OCI-LY1 (cell line): ENCODE results near the gene ADTRP.

Source experiments
- H2AFZ ChIP-seq: fragments of 200-600 bp; sonication (generic), shearing (Covaris generic); 2 replicates; pipeline ENCODE4 v1.6.0; 2014; ENCODE audit warnings: antibody characterized with exemption, mild to moderate bottlenecking, low read length
- H3F3A ChIP-seq: fragments of 200-600 bp; sonication (generic), shearing (Covaris generic); 2 replicates; pipeline ENCODE4 v1.6.0; 2014; ENCODE audit warnings: mild to moderate bottlenecking, antibody characterized with exemption, low read length, moderate library complexity; ENCODE audit not compliant: insufficient read depth
- H3K27ac ChIP-seq: fragments of 200-600 bp; sonication (generic); 2 replicates; pipeline ENCODE4 v1.5.1; 2014; ENCODE audit warnings: low read length, mixed run types, mild to moderate bottlenecking, low read depth; ENCODE audit not compliant: poor library complexity, severe bottlenecking
- H3K27me3 ChIP-seq: fragments of 200-600 bp; sonication (generic); 2 replicates; pipeline ENCODE4 v1.6.0; 2014; ENCODE audit warnings: antibody characterized with exemption, mild to moderate bottlenecking, low read length, moderate library complexity; ENCODE audit not compliant: insufficient read depth
- H3K36me3 ChIP-seq: fragments of 200-600 bp; sonication (generic); 2 replicates; pipeline ENCODE4 v1.6.1; 2014; ENCODE audit warnings: mild to moderate bottlenecking, antibody characterized with exemption, low read length, moderate library complexity, mixed read lengths; ENCODE audit not compliant: insufficient read depth
- H3K4me1 ChIP-seq: fragments of 200-600 bp; sonication (generic); 2 replicates; pipeline ENCODE4 v1.5.1; 2014; ENCODE audit warnings: mild to moderate bottlenecking, low read length, moderate library complexity; ENCODE audit not compliant: insufficient read depth, severe bottlenecking
- H3K4me2 ChIP-seq: fragments of 200-600 bp; sonication (generic), shearing (Covaris generic); 2 replicates; pipeline ENCODE4 v1.6.1; 2014; ENCODE audit warnings: low read length
- H3K4me3 ChIP-seq: fragments of 200-600 bp; sonication (generic); 2 replicates; pipeline ENCODE4 v1.5.1; 2014; ENCODE audit warnings: low read length, low read depth, mild to moderate bottlenecking, mixed read lengths; ENCODE audit not compliant: poor library complexity, severe bottlenecking
- H3K79me2 ChIP-seq: fragments of 200-600 bp; shearing (Covaris generic); 2 replicates; pipeline ENCODE4 v1.6.1; 2016; ENCODE audit warnings: mixed run types, low read length, mixed read lengths; ENCODE audit not compliant: insufficient read depth
- H3K9ac ChIP-seq: fragments of 200-600 bp; sonication (generic), shearing (Covaris generic); 2 replicates; pipeline ENCODE4 v1.6.1; 2014; ENCODE audit warnings: mild to moderate bottlenecking, low read length, mixed read lengths
- H3K9me2 ChIP-seq: fragments of 200-600 bp; sonication (generic), shearing (Covaris generic); 2 replicates; pipeline ENCODE4 v1.6.1; 2014; ENCODE audit warnings: low read depth, mild to moderate bottlenecking, low read length, mixed read lengths
- H3K9me3 ChIP-seq: fragments of 200-600 bp; shearing (Covaris generic); 2 replicates; pipeline ENCODE4 v1.6.1; 2014; ENCODE audit warnings: low read length, mixed read lengths
- H4K20me1 ChIP-seq: fragments of 200-600 bp; sonication (generic), shearing (Covaris generic); 2 replicates; pipeline ENCODE4 v1.6.0; 2016; ENCODE audit warnings: mild to moderate bottlenecking, low read length; ENCODE audit not compliant: insufficient read depth
- EZH2 ChIP-seq: fragments of 200-600 bp; sonication (generic), shearing (Covaris generic); IDR thresholded peaks from 2 replicates; pipeline ENCODE4 v1.8.0; 2017; ENCODE audit warnings: borderline replicate concordance, mixed run types, mild to moderate bottlenecking, antibody characterized with exemption, low read length, moderate library complexity, mixed read lengths
- TF ChIP-seq, protein P1 (sequence below): fragments of 200-600 bp; sonication (generic), shearing (Covaris generic); IDR thresholded peaks from 2 replicates; pipeline ENCODE4 v1.5.1; 2017; ENCODE audit warnings: mild to moderate bottlenecking, antibody characterized with exemption, low read length, moderate library complexity, mixed read lengths

Gene ADTRP

DNA sequence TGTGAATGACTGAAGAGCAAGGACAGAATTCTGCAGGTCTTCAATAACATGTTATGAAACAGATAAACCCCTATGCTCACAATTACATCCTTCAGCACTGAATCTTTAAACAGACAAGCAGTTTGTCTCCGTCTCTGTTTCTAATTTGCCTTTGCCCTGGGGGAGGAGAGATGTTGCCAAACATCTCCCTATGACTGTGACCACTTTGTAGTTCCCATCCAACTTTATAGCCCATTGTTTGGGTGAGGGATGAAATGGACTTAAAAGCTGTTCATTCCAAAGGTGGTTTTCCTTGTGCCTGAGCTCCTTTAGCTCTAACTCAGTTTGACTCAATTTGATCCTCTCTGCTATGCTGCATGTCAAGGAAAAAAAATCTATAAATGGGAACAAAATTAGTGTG, 19.5 kb upstream of the ADTRP start:
- TF ChIP-seq, protein P1, sequence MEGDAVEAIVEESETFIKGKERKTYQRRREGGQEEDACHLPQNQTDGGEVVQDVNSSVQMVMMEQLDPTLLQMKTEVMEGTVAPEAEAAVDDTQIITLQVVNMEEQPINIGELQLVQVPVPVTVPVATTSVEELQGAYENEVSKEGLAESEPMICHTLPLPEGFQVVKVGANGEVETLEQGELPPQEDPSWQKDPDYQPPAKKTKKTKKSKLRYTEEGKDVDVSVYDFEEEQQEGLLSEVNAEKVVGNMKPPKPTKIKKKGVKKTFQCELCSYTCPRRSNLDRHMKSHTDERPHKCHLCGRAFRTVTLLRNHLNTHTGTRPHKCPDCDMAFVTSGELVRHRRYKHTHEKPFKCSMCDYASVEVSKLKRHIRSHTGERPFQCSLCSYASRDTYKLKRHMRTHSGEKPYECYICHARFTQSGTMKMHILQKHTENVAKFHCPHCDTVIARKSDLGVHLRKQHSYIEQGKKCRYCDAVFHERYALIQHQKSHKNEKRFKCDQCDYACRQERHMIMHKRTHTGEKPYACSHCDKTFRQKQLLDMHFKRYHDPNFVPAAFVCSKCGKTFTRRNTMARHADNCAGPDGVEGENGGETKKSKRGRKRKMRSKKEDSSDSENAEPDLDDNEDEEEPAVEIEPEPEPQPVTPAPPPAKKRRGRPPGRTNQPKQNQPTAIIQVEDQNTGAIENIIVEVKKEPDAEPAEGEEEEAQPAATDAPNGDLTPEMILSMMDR: no peak
- no peak for TF ChIP-seq EZH2
- H4K20me1 ChIP-seq: no peaks in the 10 kb centered on the region
- H3K4me1 ChIP-seq: no peaks in the 10 kb centered on the region
- no peaks in the 10 kb centered on the region for H3K36me3 ChIP-seq
- H3F3A ChIP-seq: no peaks in the 10 kb centered on the region
- no peaks in the 10 kb centered on the region for H3K9me2 ChIP-seq
- no peaks in the 10 kb centered on the region for H3K79me2 ChIP-seq
- no peak overlapping the region for H3K4me3 ChIP-seq
- H3K27me3 ChIP-seq: peaks cover 4% of the 10 kb centered on the region; the same call in 1 of the 2 replicates
- no peak overlapping the region for H2AFZ ChIP-seq
- no peak overlapping the region for H3K9ac ChIP-seq
- no peak overlapping the region for H3K27ac ChIP-seq
- H3K4me2 ChIP-seq: no peak overlapping the region
- no peaks in the 10 kb centered on the region for H3K9me3 ChIP-seq

DNA sequence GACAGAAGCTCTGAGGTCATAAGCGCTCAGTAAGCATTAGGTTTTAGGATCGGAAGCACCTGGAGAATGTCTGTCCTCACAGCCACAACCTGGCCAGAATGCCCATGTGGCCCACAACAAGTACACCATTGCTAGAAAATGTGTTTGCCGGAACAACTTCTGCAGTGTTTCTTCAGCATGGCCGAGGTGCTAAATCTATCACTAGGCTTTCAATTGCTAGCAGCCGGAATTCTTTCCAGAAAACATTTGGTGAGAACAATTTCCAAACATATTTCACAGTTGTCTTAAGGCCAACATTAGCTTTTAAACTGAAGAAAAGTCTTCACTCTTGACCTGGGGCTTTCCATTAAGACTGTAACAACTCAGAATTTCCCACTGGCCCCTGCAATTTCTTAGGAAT, 18.2 kb upstream of the ADTRP start:
- Histone ChIP-seq H2AFZ (no peak overlapping the region), H3K9me3 (no peaks in the 10 kb centered on the region), H3K27ac (no peak overlapping the region), H3K9ac (no peak overlapping the region), H3K4me3 (no peak overlapping the region), H4K20me1 (no peaks in the 10 kb centered on the region), H3K9me2 (no peaks in the 10 kb centered on the region), H3K27me3 (peaks cover 4% of the 10 kb centered on the region; the same call in 1 of the 2 replicates), H3K4me1 (no peaks in the 10 kb centered on the region), H3K36me3 (no peaks in the 10 kb centered on the region), H3F3A (no peaks in the 10 kb centered on the region), H3K79me2 (no peaks in the 10 kb centered on the region), H3K4me2 (no peak overlapping the region)
- TF ChIP-seq, protein P1: no peak
- no peak for TF ChIP-seq EZH2

DNA sequence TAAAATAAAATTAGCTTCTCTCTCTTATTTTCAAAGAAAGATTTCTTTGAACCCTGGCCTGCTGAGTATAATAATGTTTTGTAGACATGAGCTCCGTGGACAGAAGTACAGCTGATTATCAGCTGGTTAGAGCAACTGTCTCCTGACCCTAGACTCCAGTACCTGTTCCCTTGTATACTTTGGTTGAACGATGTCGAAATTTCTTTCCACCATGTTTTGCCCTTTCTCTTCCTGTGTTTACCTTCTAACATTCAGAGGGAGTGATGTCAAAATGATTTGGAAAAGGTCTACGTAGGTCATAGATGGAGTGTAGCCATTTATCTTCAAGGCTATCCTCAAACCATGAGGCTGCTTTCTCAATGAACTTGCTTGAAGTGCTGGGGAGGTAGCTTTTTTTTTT, 16.8 kb upstream of the ADTRP start:
- H2AFZ ChIP-seq: no peak overlapping the region
- TF ChIP-seq, protein P1: no peak
- TF ChIP-seq EZH2: no peak

More for the DNA sequence above, 16.8 kb upstream of the ADTRP start:
- Histone ChIP-seq H3K4me3 (no peak overlapping the region), H3K27me3 (peaks cover 4% of the 10 kb centered on the region; the same call in 1 of the 2 replicates), H3K9me2 (no peaks in the 10 kb centered on the region), H3K9ac (no peak overlapping the region), H3F3A (no peaks in the 10 kb centered on the region), H3K36me3 (no peaks in the 10 kb centered on the region), H3K79me2 (no peaks in the 10 kb centered on the region), H4K20me1 (no peaks in the 10 kb centered on the region), H3K4me2 (no peak overlapping the region), H3K27ac (no peak overlapping the region), H3K9me3 (no peaks in the 10 kb centered on the region), H3K4me1 (no peaks in the 10 kb centered on the region)
